Measurements from ENCODE around the gene SMARCD1.
"Not testable (repeated sequence)": the region's sequence is repeated elsewhere in the genome, so short reads cannot be mapped to it uniquely, and the experiment has no call there.

The SMARCD1 gene

DNA sequence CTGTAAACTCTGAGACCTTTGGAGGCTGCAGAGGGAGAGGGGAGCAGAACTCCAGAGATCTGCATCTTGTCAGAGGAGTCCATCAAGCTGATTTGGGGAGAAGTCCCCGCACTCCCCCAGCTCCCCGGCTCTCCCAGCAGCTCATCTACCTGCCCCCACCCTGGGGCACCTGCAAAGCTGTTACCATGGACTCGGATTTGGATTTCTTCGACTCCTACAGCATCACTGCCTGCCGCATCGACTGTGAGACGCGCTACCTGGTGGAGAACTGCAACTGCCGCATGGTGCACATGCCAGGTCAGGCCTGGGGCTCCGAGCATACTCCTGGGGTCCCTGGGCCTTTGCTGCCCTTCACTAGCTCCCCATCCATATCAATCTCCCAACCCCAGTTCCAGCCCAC lies 6.9 kb upstream of the SMARCD1 start:
- no peak for DNase-seq

DNA sequence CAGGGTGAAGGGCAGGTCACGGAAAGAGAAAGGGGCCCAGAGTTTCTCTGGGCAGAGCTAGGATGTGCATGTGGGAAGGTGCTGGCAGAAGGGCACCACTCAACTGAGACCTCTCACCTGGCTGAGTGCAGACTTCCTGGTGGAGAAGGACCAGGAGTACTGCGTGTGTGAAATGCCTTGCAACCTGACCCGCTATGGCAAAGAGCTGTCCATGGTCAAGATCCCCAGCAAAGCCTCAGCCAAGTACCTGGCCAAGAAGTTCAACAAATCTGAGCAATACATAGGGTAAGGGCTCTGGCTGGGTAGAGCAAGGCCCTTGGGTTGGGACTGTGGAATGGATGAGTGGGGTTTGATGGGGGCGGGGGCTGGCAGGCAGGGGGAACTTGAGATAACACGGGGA lies 5.4 kb upstream of the SMARCD1 start:
- DNase-seq, result no peak

DNA sequence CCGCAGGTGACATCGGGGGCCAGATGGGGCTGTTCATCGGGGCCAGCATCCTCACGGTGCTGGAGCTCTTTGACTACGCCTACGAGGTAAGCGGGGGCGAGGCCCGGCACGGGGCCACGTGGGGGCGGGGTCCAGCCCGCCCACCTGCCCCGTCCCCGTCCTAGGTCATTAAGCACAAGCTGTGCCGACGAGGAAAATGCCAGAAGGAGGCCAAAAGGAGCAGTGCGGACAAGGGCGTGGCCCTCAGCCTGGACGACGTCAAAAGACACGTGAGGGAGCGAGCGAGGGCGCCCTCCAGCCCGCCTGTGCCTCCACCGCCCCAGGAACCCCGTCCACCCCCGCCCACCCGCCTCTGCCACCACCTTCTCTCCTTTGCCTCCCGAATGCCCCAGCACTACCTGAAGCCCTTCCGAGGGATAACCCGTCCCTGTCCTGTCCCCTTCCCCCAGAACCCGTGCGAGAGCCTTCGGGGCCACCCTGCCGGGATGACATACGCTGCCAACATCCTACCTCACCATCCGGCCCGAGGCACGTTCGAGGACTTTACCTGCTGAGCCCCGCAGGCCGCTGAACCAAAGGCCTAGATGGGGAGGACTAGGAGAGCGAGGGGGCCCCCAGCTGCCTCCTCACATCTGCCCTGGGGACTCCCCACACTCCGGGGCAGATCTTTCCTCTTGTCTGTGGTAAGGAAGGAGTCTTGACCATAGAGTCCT lies 3.9 kb upstream of the SMARCD1 start:
- no peak for DNase-seq

DNA sequence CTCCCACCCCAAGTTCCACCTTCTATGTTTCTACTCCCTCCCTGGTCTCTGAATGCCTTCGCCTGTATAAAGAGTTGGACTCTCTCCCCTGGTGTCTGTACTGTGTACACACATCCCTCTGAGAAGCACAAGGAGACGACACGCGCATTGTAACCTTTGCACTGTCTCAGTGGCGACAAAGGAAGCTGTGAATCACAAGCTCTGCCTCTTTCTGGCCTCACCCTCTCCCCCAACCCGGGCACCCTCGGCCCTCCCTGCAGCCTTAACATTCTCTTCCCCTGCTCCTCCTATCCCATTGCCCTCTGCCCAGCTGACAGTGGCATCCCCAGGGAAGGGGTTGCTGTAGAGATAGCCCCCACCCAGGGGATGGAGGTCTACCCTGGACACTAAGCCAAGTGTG lies 2.5 kb upstream of the SMARCD1 start:
- DNase-seq, result no peak

DNA sequence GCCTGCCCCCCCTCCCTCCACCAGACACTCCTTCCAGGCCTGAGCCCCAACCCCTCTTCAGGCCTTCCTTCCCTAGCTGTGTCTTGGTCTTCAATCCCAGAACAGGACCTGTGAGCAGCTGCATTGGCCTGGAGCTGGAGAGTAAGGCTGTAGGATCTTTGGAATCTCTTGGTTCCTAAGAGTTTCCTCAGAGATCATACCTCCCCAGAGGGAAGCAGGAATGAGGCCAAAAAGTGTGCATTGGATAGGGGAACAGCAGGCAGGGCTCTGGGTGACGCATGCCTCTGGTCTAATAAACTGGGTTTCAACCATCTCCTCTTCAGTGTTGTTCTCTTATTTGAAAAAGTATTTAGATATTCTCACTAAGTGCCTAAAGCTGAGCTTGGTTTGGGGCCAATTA lies 1.8 kb upstream of the SMARCD1 start:
- no peak for DNase-seq

DNA sequence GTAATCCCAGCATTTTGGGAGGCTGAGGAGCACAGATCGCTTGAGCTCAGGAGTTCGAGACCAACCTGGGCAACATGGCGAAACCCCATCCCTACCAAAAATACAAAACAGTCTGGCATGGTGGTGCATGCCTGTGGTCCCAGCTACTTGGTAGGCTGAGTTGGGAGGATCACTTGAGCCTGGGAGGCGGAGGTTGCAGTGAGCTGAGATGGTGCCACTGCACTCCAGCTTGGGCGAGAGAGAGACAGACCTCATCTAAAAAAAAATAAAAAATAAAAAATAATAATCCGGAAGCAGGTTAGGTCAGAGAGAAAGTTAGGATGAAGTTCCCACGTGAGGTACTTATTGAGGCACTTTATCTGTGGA lies 750 bp upstream of the SMARCD1 start:
- not testable (repeated sequence) for DNase-seq

DNA sequence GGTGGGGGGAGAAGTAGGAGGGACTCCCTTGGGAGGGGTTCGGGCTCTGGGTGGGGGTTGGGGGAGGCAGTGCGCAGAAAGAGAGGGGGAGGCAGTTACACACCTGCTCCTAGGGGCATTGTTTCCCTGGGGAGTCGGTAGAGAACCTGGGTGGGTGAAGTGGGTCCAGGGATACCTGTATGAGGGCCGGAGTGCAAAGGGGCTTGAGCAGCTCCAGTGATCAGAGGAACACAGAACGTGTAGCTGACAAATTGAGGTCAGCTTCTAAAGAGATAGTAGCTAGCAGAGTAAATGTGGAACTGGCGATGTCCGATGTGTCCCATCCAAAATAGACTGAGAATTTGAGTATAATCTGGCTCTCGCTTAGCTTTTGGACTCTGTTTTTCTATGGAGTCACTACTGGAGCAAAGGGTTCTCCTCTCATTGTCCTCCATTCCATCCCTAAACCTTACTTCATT lies 502 bp downstream of the SMARCD1 start:
- no peak for DNase-seq

DNA sequence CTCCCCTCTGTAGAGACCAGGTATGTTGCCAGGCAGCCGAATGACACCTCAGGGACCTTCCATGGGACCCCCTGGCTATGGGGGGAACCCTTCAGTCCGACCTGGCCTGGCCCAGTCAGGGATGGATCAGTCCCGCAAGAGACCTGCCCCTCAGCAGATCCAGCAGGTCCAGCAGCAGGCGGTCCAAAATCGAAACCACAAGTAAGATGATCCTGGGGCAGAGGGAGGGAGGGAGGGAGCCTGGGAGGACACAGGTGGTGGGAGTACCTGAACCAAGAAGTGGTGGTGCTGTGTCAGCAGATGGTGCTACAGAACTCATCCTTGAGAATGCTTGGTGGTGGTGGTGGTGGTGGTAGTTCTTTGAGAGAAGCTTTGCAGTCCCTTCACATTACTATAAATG lies 1.0 kb downstream of the SMARCD1 start:
- no peak for DNase-seq

DNA sequence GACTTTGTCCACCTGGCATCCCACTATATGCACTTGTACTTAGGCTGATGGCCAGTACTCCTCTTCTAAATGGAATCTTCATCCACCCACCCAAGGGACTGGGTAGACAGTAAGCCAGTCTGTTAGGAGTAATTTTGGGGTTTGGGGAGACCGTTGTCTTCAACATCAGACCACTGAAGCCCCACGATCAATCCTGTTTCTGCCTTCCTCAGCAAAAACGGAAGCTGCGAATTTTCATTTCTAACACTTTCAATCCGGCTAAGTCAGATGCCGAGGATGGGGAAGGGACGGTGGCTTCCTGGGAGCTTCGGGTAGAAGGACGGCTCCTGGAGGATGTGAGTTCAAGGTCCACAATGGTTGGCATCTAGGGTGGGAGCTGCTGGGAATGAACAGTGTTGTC lies 2.0 kb downstream of the SMARCD1 start:
- DNase-seq, result no peak

DNA sequence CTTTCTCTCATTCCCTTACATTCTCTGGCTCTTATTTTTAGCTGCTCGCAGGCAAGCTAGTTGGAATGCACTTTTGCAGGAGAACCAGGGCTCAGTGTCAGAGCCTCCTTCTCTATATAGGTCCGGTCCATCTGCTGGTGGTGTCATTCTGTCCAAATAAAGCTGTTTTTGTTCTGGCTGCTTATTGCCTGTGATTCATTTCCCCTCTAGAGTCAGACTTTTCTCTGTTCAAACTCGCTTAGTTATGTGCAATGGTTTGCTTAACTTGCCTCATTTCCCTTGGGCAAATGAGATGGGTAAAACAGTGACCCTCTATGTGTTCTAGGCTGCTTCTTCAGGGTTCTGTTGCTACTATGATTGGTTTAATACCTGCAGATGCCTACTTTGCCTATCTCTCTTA lies 2.9 kb downstream of the SMARCD1 start:
- no peak for DNase-seq

DNA sequence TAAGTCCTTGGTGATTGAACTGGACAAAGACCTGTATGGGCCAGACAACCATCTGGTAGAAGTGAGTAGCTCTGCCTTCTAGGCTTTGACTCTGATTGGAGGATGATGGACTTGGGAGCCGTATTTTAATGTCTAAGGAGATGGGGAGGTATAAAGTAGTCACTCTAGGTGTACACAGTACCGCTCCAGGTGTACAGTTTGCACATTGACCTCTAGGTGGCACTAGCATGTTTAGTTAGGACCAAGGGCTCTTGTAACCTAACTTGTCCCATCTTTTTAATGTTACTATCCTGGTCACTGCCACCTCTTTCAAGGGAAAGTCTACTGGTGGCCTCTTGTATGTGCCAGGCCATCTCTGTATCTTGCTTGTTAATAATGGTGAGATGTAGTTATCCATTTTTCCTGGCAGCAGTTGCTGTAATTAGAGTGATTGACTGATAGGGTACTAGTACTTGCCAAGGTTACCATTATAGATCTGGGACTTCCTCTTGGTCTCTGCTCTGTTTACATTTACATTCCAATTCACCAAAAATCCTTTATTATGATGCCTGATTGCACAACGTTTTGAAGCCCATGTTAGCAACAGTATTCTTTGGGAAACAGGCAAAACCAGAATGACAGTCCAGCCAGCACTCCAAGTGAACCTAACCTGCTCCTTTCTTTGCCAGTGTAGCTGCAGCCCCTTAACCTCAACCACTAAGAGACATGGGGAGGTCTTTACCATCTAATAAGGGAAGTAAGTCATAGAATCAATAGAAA lies 3.6 kb downstream of the SMARCD1 start:
- DNase-seq, result peak; percentile 45

DNA sequence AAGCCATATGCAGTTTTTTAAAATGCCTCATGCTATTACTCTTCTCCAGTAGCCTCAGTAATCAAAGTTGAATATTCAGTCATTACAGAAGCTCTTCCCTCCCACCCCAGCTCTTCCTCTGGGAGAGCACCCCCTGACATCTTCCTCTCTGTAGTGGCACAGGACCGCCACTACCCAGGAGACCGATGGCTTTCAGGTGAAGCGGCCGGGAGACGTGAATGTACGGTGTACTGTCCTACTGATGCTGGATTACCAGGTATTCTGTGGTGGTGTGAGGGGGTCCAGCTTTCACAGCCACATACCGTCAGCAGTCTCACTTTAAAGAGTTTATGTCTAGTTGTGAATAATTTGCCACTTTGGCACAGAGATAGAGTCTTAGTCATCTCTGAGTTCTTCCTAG lies 4.6 kb downstream of the SMARCD1 start:
- no peak for DNase-seq

DNA sequence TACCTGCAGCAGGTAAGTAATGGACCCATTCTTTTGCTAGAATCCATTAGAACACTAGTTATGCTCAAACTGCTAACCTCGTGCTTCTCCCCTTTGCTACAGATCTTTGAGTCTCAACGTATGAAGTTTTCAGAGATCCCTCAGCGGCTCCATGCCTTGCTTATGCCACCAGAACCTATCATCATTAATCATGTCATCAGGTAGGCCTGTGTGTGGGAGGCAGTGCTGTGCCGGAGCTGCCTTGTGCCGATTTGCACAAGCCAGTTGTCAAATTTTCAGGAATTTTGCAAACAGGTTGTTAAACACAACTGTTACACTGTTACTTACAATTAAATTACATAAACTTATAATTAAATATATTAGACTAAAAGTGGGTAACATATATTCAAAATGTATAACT lies 5.2 kb downstream of the SMARCD1 start:
- DNase-seq, result no peak

DNA sequence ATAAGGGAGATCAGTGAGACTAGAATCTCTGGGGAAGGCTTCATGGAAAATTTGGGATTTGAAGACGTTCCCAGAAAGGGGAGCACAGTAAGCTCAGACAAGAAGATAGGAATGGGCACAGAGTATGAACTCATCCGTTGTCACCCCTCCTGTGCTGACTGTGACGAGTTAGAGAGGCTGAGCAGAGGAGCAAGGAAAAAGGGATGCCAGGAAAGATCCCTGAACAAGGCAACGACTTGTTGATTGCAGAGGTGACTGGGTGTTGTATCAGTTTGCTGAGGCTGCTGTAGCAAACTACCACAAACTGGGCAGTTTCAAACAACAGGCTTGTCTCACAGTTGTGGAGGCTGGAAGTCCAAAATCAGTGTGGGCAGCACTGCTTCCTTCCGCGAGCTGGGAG lies 12.8 kb downstream of the SMARCD1 start:
- no peak for DNase-seq

DNA sequence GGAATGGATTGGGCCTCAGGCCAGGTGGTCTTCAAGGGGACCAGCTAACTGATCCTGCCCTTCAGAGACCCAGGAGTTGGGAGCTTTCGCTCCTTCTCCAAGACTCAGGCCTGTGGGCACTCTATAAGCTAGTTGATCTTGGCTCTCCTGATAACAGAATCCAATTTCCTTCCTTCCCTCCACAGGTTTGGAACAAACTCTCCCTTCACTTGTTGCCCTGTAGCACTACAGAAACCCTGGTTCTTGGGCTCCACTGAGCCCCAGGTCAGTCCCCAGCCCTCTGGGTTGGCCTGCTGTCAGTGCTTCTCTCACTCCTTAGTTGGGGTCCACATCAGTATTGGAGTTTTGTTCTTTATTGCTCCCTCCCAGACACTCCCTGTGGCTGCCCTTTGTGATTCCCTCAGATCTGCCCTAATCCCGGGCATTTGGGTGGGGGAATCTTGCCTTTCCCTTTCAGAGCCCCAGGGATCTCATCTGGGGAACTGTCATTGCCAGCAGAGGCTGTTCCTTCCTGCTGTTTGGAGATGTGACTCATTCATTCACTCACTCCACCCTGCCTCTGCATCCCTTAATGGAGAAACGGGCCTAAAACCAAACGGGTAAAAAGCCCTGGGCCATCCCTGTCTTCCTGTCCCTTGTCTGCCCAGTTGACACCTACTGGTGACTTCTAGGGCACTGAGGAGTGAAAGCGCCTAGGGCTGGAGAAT lies 14.3 kb downstream of the SMARCD1 start:
- no peak for DNase-seq

DNA sequence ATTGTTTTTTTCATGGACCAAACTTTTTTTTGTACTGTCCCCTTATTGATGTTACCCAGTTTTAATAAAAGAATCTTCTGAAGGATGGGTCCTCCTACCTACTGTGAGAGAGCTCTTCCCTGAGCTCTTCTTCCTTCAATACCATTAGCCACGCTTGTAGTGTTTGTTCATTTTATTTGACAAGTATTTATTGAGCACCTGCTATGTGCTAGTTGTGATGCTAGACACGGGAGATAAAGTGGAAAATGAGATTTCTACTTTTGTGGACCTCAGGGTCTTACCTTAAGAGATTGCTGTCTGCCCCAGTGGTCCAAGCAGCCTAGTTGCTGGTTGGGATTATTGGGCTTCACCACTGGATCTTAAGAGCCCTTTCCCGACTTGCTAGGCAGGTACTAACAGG lies 15.4 kb downstream of the SMARCD1 start:
- no peak for DNase-seq

DNA sequence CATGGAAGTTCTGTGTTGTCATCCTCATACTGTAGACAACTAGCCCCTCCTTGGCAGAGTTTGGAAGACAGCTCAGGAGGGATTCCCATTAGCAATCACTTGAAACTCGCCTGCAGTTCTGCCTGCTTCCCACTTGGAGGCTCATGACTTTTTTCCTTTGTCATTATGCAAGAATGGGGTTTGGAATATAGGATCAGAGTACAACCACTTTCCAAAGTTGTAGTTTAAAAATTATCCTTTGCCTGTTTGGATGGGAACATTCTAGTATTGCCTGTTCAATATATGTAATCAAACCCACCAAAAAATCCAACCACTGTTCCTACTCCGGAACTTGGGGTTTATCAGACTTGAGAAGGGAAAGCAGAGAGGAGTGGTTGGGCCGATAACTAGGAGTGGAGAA lies 16.5 kb downstream of the SMARCD1 start:
- peak; percentile 22 for DNase-seq

DNA sequence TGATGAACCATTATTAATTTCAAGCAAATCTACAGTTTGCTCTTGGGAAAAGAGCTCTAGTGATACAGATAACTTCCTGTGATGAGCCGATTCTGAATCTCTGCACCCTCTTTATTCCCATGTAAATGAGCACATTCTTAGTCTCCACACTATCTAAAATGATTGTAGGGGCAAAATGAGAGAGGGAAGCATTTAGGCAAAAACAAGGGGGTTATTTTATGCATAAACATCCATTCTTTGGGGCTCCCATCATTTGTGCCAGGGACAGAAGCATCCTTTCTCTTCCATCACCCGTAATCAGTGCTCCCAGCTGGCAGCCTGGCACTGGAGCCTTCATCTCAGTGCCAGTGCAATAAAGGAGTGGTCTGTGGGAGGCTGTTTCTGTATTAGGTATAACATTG lies 17.0 kb downstream of the SMARCD1 start:
- DNase-seq, result peak; percentile 52

DNA sequence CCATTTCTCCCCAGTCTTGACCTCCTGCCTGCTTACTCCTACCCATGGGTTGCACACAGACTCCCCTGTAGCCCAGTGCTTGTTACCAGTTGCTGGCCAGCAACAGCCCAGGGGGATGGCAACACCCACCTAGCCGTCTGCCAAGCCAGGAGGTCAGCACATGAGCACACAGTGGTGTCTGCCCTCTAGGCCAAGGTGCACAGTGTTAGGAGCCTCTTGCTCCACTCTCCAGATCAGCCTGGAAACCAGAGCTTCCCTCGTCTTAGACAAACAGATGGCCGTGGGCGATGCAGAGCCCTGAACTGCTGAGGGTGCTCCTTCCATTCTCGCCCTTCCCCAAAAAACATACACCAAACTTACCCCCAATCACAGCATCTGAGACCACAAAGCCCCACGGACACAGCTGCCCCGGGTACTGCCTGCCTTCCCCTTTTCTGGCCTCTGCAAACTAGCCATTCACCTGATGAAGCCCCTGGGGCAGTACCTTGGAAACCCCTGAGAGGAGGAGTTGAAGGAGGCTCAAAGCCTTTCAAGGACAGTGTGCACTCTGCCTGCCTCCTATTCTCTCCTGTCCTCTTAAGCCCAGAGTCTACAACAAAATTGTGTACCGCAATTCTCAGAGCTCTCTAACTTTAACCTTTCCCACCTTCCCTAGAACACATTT lies 17.6 kb downstream of the SMARCD1 start:
- DNase-seq, result no peak

DNA sequence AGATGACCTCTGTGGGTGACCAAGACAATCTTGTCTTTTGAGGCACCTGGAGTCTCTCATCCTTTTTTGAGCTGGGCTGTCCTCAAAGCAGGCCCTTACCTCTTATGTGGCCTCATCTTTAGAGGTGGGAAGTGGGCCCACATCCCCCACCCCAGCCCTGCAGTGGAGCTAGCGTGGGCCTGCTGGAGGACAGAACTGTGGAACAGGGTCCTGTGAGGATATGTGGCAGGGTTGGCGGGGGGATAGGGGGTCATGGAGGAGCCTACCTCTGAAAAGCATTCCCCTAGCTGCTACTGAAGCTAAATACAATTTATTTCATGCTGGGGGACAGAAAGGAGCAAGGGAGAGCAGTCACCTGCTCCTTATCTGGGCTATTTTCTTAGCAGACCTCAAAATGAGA lies 18.2 kb downstream of the SMARCD1 start:
- DNase-seq, result no peak

DNA sequence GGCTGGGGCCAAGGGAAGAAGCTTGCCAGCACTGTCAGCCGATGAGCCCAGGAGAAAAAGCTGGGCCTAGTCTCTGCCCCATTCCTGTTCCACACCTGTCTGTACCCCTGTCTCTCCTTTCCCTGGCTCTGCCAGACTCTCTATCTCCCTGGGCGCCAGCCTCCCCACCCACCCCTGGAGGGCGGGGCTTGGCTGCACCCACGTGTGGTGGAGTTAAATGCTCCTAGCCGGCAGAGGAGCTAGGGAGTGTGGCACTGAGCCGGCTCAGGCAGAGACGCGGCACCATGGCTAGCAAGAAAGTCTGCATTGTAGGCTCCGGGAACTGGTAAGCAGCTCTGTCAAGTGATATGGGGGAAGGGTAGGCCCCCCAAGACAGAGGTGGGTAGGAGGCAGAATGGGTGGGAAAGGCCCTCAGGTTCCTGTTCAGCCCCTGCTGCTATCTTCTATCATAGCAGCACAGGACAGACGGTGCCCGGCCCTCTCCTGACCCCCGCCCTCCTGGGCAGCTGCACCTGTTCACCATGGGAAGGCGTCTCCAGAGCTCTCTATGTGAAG lies 18.7 kb downstream of the SMARCD1 start, which contains the start of gene GPD1:
Gene GPD1, plus strand, starts transcription at position 242 of the 555 bp plus-strand sequence. Its CDS starts 43 bp downstream, at position 285.
- peak; percentile 72 for DNase-seq

DNA sequence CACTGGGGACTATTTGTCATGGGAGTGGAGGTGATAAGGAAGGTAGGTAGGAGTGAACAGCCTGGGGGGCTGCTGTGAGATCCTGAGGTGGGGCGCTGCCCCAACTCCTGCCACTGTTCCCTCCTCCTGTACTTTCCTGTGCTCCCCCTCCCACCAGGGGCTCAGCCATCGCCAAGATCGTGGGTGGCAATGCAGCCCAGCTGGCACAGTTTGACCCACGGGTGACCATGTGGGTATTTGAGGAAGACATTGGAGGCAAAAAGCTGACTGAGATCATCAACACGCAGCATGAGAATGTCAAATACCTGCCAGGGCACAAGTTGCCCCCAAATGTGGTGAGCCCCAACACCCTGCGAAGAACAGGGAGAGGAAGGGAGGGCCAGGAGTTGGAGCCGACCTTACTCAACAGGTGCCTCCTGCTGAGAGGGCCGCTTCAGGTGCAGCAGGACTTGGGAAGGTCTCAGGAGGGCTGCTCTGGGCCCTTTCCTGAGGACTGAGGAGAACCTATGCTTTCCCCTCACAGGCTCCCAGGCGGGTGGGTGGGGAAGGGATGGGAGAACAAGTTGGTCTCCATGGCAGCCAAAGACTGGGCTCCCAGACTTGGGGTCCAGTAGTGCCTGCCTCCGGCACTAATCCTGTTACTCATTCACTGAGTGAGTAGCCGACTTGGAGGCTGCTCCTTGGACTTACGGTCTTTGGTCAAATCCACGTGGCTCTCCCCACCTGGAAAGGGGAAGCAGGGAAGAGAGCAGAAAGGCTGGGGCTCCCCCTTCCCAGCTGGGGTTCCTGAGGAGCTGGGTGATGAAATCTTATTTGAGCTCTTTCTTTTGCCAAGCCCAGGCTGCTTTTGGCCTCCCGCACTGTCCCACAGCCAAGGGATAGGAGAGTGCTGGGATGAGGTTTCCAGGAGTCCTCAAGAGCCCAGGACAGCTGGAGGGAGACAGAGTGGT lies 19.6 kb downstream of the SMARCD1 start:
- DNase-seq, result no peak
